ENCODE data around the gene GRIP1. TPM values are rescaled to one million over a fixed set of nuclear protein-coding genes. Genes with fewer than 3 reads are reported as not detected.

Gene GRIP1
- total RNA-seq, 3 donors from 2014 or later (not counting 1 experiment from before 2014, with no cell fraction given): 1.3 to 3.6 (median 1.7) TPM

- 95% methylated on average over 5 of the region's 5 CpGs for WGBS (ENCODE audit: insufficient coverage)
- DNase-seq: no peak
- Histone ChIP-seq H3K4me3 (ENCODE audit: low read length) (no peak overlapping the region), H3K4me1 (ENCODE audit: control insufficient read depth, insufficient read depth, low read length) (peaks cover 3% of the 10 kb centered on the region), H3K27me3 (ENCODE audit: control insufficient read depth, insufficient read depth, low read length) (no peaks in the 10 kb centered on the region), H3K9me3 (ENCODE audit: control insufficient read depth, insufficient read depth, low read length) (no peaks in the 10 kb centered on the region), H3K27ac (ENCODE audit: low read length) (no peak overlapping the region), H3K36me3 (ENCODE audit: control insufficient read depth, insufficient read depth, low read length) (no peaks in the 10 kb centered on the region)
- Mint-ChIP-seq H3K9me3 (no peaks in the 10 kb centered on the region), H3K4me3 (no peak overlapping the region), H3K27ac (no peak overlapping the region), H3K27me3 (ENCODE audit: low read depth in 2 of 2) (peaks cover 9 to 14% of the 10 kb centered on the region in 2 donors), H3K4me1 (peaks cover 15 to 17% of the 10 kb centered on the region in 2 donors), H3K36me3 (no peaks in the 10 kb centered on the region)
- no peak for ATAC-seq
- intact Hi-C loops (cut with micrococcal nuclease): loop anchor here (2.0 kb wide), 1 partner anchor 426 kb away; no protein-coding TSS in a partner anchor
- no peak for TF ChIP-seq CTCF (IDR thresholded peaks at IDR 0.05)
Measured at GRCh38 chr12:66694666-66695613, 16.1 kb upstream of the GRIP1 start.

GRCh38 chr12:66693901-66694513, 15.1 kb upstream of the GRIP1 start:
- H3K27me3 Mint-ChIP-seq (ENCODE audit: low read depth in 2 of 2): peaks cover 0 to 9% of the 10 kb centered on the region in 2 donors
- H3K9me3 ChIP-seq (ENCODE audit: control insufficient read depth, insufficient read depth, low read length): no peaks in the 10 kb centered on the region
- peak in 1 of 2 donors; percentile 77 for DNase-seq
- WGBS (ENCODE audit: insufficient coverage): 0% methylated on average over 1 of the region's 1 CpG
- no peak overlapping the region for H3K27ac Mint-ChIP-seq
- no peaks in the 10 kb centered on the region for H3K36me3 ChIP-seq (ENCODE audit: control insufficient read depth, insufficient read depth, low read length)
- H3K4me1 ChIP-seq (ENCODE audit: control insufficient read depth, insufficient read depth, low read length): peaks cover 3% of the 10 kb centered on the region
- peak; percentile 74 for TF ChIP-seq CTCF (IDR thresholded peaks at IDR 0.05)
- no peaks in the 10 kb centered on the region for H3K36me3 Mint-ChIP-seq
- intact Hi-C loops (cut with micrococcal nuclease): loop anchor here (2.0 kb wide), 1 partner anchor 425 kb away; no protein-coding TSS in a partner anchor
- peak; percentile 73 to 86 (median 75) for ATAC-seq
- no peak overlapping the region for H3K27ac ChIP-seq (ENCODE audit: low read length)
- H3K4me3 Mint-ChIP-seq: no peak overlapping the region
- H3K27me3 ChIP-seq (ENCODE audit: control insufficient read depth, insufficient read depth, low read length): no peaks in the 10 kb centered on the region
- H3K4me3 ChIP-seq (ENCODE audit: low read length): no peak overlapping the region
- no peaks in the 10 kb centered on the region for H3K9me3 Mint-ChIP-seq
- H3K4me1 Mint-ChIP-seq: peaks cover 13 to 15% of the 10 kb centered on the region in 2 donors

- H3K36me3 ChIP-seq (ENCODE audit: control insufficient read depth, insufficient read depth, low read length): no peaks in the 10 kb centered on the region
- H3K4me3 Mint-ChIP-seq: no peak overlapping the region
- H3K27ac Mint-ChIP-seq: no peak overlapping the region
- DNase-seq (no peak), ATAC-seq (no peak)
- no peaks in the 10 kb centered on the region for H3K36me3 Mint-ChIP-seq
- H3K9me3 ChIP-seq (ENCODE audit: control insufficient read depth, insufficient read depth, low read length): no peaks in the 10 kb centered on the region
- peaks cover 5 to 6% of the 10 kb centered on the region in 2 donors for H3K4me1 Mint-ChIP-seq
- no peak overlapping the region for H3K27ac ChIP-seq (ENCODE audit: low read length)
- TF ChIP-seq CTCF (IDR thresholded peaks at IDR 0.05): no peak
- no peaks in the 10 kb centered on the region for H3K9me3 Mint-ChIP-seq
- intact Hi-C loops (cut with micrococcal nuclease): no loop called here
- peaks cover 3% of the 10 kb centered on the region for H3K4me1 ChIP-seq (ENCODE audit: control insufficient read depth, insufficient read depth, low read length)
- peaks cover 0 to 10% of the 10 kb centered on the region in 2 donors for H3K27me3 Mint-ChIP-seq (ENCODE audit: low read depth in 2 of 2)
- no peak overlapping the region for H3K4me3 ChIP-seq (ENCODE audit: low read length)
- 73% methylated on average over 4 of the region's 4 CpGs for WGBS (ENCODE audit: insufficient coverage)
- no peaks in the 10 kb centered on the region for H3K27me3 ChIP-seq (ENCODE audit: control insufficient read depth, insufficient read depth, low read length)
Measured at GRCh38 chr12:66692986-66693385, 14.1 kb upstream of the GRIP1 start.

All from natural killer cell (primary cell).